Osteocyte (in vitro differentiated cells): ENCODE data around the gene CMIP. TPM values are rescaled to one million over a fixed set of nuclear protein-coding genes. Genes with fewer than 3 reads are reported as not detected.

Source experiments
- DNase-seq: peaks from one replicate; pipeline ENCODE4 v3.0.0; 2021; ENCODE audit warnings: mixed read lengths; ENCODE audit not compliant: unreplicated experiment; ENCODE audit errors: extremely low spot score
- H3K27ac Mint-ChIP-seq: one replicate; pipeline ENCODE4 v1.8.0; 2021; ENCODE audit warnings: mild to moderate bottlenecking, mixed read lengths; ENCODE audit not compliant: unreplicated experiment
- H3K27me3 Mint-ChIP-seq: one replicate; pipeline ENCODE4 v1.8.0; 2021; ENCODE audit warnings: mixed read lengths; ENCODE audit not compliant: unreplicated experiment
- H3K36me3 Mint-ChIP-seq: one replicate; pipeline ENCODE4 v1.8.0; 2021; ENCODE audit warnings: mixed read lengths; ENCODE audit not compliant: unreplicated experiment
- H3K4me1 Mint-ChIP-seq: one replicate; pipeline ENCODE4 v1.8.0; 2021; ENCODE audit warnings: mixed read lengths; ENCODE audit not compliant: unreplicated experiment
- H3K4me3 Mint-ChIP-seq: one replicate; pipeline ENCODE4 v1.8.0; 2021; ENCODE audit warnings: mild to moderate bottlenecking, moderate library complexity, mixed read lengths; ENCODE audit not compliant: unreplicated experiment
- H3K9me3 Mint-ChIP-seq: one replicate; pipeline ENCODE4 v1.8.0; 2021; ENCODE audit warnings: mixed read lengths; ENCODE audit not compliant: unreplicated experiment
- total RNA-seq: library from RNA; stranded (reverse); gene quantifications from 2 replicates; pipeline ENCODE4 v1.2.1, GENCODE V29; 2021
- TF ChIP-seq, protein P1 (sequence below): fragments of 200-600 bp; sonication (generic); IDR thresholded peaks from 2 replicates; pipeline ENCODE4 v1.5.0; 2021; ENCODE audit warnings: antibody characterized with exemption, mild to moderate bottlenecking, moderate library complexity

Gene CMIP
- total RNA-seq, 1 donor from 2014 or later: 38.0 TPM

DNA sequence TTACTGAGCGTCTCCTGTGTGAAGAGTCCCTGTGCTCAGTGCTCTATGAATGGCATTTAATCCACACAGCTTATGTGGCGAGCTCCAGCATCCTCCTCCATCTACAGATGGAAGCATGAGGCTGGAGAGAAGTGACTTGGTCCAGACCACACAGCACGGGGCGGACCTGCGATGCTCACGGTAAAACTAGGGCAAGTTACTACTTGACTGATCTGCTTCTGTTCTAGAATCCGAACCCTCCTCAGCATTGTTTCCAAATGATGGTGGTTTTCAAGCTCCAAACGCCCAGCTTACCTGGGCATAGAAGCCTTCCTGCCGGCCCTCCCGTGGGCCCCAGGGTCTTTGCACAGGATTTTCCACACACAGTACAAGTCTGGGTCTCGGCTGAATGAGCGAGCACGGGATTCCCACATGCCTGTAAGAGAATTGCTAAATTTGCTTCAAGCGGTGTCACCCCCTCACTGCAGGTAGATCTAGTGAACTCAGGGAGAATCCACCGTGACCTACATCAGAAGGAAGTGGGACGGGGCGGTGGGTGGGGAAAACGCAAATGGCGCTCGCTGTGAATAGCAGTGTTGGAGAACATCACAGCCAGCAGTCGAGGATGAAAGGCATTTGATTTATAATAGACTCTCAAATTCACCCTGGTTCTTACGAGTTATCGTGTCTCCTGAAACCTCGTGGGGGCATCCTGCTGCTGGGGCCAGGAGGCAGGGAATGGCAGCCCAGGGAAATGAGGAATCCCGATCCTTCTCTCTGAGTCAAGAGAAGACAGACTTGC, 101.1 kb downstream of the CMIP start:
- TF ChIP-seq, protein P1, sequence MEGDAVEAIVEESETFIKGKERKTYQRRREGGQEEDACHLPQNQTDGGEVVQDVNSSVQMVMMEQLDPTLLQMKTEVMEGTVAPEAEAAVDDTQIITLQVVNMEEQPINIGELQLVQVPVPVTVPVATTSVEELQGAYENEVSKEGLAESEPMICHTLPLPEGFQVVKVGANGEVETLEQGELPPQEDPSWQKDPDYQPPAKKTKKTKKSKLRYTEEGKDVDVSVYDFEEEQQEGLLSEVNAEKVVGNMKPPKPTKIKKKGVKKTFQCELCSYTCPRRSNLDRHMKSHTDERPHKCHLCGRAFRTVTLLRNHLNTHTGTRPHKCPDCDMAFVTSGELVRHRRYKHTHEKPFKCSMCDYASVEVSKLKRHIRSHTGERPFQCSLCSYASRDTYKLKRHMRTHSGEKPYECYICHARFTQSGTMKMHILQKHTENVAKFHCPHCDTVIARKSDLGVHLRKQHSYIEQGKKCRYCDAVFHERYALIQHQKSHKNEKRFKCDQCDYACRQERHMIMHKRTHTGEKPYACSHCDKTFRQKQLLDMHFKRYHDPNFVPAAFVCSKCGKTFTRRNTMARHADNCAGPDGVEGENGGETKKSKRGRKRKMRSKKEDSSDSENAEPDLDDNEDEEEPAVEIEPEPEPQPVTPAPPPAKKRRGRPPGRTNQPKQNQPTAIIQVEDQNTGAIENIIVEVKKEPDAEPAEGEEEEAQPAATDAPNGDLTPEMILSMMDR: no peak
- no peaks in the 10 kb centered on the region for H3K27me3 Mint-ChIP-seq
- H3K27ac Mint-ChIP-seq: no peak overlapping the region
- no peaks in the 10 kb centered on the region for H3K9me3 Mint-ChIP-seq
- peaks cover 44% of the 10 kb centered on the region for H3K4me1 Mint-ChIP-seq
- no peaks in the 10 kb centered on the region for H3K36me3 Mint-ChIP-seq
- H3K4me3 Mint-ChIP-seq: no peak overlapping the region
- DNase-seq: no peak

DNA sequence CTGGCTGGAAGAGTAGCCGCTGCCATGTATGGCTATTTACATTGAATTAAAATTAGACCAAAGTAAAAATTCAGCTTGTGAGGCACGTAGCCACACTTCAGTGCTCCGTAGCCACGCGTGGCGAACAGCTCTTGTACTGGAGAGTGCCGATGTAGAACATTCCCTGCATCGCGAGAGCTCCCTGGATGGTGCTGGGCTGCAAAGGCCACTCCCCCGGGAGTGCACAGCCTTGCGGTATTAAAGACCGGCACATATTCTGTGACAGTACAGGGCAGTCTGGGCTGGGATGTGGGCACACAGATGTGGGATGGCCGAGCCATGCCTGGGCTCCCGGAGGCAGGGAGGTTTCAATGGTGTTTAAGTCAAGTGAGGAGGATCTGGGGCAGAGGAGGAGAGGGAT, 102.2 kb downstream of the CMIP start:
- TF ChIP-seq, protein P1: no peak
- Mint-ChIP-seq H3K9me3 (no peaks in the 10 kb centered on the region), H3K27me3 (no peaks in the 10 kb centered on the region), H3K27ac (no peak overlapping the region), H3K4me3 (no peak overlapping the region), H3K36me3 (no peaks in the 10 kb centered on the region), H3K4me1 (peaks cover 40% of the 10 kb centered on the region)
- no peak for DNase-seq

DNA sequence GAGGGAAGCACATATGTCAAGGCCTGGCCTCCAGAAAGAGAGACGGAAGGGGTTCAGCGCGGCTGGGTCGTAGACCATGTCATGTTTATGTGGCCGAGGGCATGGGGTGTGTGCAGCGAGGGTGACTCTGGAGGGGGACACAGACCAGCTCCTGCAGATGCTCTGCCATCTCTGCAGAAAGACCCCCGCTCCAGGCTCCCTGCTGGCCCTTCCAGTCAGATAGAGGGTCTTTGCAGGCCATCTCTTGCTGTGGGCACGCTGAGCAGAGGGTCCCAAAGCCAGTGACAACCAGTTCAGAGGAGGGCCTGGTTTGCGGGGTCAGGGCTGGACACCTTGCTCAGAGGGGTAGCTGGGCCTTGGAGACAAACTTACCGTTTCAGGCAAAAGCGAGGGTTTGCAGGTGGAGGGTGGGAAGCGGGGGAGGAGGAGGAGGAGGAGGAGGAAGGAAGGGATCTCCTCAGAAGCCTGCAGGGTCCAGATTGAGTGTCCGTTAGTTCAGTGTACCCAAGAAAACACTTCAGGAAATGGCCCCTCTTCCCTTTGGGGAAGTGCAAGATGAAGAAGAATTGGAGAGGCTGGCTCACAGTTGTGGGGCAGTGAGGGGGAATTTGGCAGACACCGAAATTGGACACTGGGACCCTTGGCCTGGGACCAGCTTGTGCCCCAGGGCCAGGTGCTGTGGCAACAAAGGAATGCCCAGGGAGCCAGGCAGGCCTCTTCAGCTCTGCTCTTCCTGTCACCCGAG, 102.8 kb downstream of the CMIP start:
- Mint-ChIP-seq H3K4me1 (peaks cover 35% of the 10 kb centered on the region), H3K36me3 (no peaks in the 10 kb centered on the region), H3K4me3 (no peak overlapping the region), H3K27me3 (no peaks in the 10 kb centered on the region), H3K27ac (no peak overlapping the region), H3K9me3 (no peaks in the 10 kb centered on the region)
- TF ChIP-seq, protein P1: no peak
- no peak for DNase-seq

DNA sequence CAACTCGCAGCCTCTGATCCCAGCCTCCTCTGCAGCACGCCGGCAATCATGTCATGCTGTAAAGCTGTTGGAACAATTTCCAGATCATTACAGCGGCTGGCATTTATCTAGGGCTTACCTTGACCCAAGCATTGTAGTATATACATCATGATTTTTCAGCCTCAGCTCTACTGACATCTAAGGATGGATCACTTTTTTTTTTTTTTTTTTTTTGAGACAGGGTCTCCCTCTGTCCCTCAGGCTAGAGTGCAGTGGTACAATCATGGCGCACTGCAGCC, 103.3 kb downstream of the CMIP start:
- Mint-ChIP-seq H3K4me1 (peaks cover 35% of the 10 kb centered on the region), H3K4me3 (no peak overlapping the region), H3K36me3 (no peaks in the 10 kb centered on the region), H3K27me3 (no peaks in the 10 kb centered on the region), H3K27ac (no peak overlapping the region), H3K9me3 (no peaks in the 10 kb centered on the region)
- TF ChIP-seq, protein P1: no peak
- DNase-seq: no peak

DNA sequence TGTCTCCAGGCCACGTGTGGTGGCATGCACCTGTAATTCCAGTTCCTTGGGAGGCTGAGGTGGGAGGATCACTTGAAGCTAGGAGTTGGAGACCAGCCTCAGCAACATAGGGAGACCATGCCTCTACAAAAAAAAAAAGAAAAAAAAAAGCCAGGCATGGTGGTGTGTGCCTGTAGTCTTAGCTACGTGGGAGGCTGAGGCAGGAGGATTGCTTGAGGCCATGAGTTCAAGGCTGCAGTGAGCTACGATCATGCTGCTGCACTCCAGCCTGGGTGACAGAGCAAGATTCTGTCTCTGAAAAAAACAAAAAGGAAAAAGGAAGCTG, 103.9 kb downstream of the CMIP start:
- H3K36me3 Mint-ChIP-seq: no peaks in the 10 kb centered on the region
- no peak overlapping the region for H3K27ac Mint-ChIP-seq
- H3K4me3 Mint-ChIP-seq: no peak overlapping the region
- H3K27me3 Mint-ChIP-seq: no peaks in the 10 kb centered on the region
- peaks cover 35% of the 10 kb centered on the region for H3K4me1 Mint-ChIP-seq
- no peaks in the 10 kb centered on the region for H3K9me3 Mint-ChIP-seq
- no peak for DNase-seq
- TF ChIP-seq, protein P1: no peak
